Colonic mucosa (tissue), 4 donors: ENCODE results near the gene PAQR4. TPM values are rescaled to one million over a fixed set of nuclear protein-coding genes. Genes with fewer than 3 reads are reported as not detected.
"Not testable (repeated sequence)": the region's sequence is repeated elsewhere in the genome, so short reads cannot be mapped to it uniquely, and the experiment has no call there.

Experiments
- DNase-seq: peaks from one replicate; pipeline ENCODE4 v3.0.0-alpha.2; 2020
- H3K27ac ChIP-seq: fragments of 200-600 bp; one replicate; pipeline ENCODE4 v1.8.0; 2021
- H3K27me3 ChIP-seq: fragments of 200-600 bp; one replicate; pipeline ENCODE4 v1.8.0; 2021
- H3K36me3 ChIP-seq: fragments of 200-600 bp; one replicate; pipeline ENCODE4 v1.8.0; 2021
- H3K4me1 ChIP-seq: fragments of 200-600 bp; one replicate; pipeline ENCODE4 v1.8.0; 2021; ENCODE audit warnings: mild to moderate bottlenecking
- H3K4me3 ChIP-seq: fragments of 200-600 bp; one replicate; pipeline ENCODE4 v1.8.0; 2021
- H3K9ac ChIP-seq, 2 donors: one replicate each; pipeline ENCODE4 v1.7.0; 2013; ENCODE audit warnings: control low read depth in 2 of 2, low read depth in 2 of 2, low read length in 2 of 2
- H3K9me3 ChIP-seq: fragments of 200-600 bp; one replicate; pipeline ENCODE4 v1.8.0; 2021
- intact Hi-C: fragments of 100-400 bp; cut with DNase I; formaldehyde crosslinking; loops from one replicate; pipeline ENCODE4 v1.14.1; 2022
- total RNA-seq, 2 donors: library from RNA; stranded (reverse); fragmentation: NEBNext Ultra II Directional in 1 of 2; extraction: Animal tissue kit (Norgen Biotek cat#: 25700) in 1 of 2; gene quantifications; one replicate each; pipeline ENCODE4 v1.2.1, GENCODE V29; 2021
- TF ChIP-seq, protein P1 (sequence below): fragments of 200-600 bp; IDR thresholded peaks from one replicate; pipeline ENCODE4 v1.8.0; 2022; ENCODE audit warnings: antibody characterized with exemption, mild to moderate bottlenecking
- donor health status: healthy.
- donor health status: DM: no; HTN: no; CAD: no.
- donor health status: DM: no; HTN: no; CAD: no.

PAQR4 gene
- total RNA-seq, 2 donors from 2014 or later, result 14.0 to 42.3 TPM

DNA sequence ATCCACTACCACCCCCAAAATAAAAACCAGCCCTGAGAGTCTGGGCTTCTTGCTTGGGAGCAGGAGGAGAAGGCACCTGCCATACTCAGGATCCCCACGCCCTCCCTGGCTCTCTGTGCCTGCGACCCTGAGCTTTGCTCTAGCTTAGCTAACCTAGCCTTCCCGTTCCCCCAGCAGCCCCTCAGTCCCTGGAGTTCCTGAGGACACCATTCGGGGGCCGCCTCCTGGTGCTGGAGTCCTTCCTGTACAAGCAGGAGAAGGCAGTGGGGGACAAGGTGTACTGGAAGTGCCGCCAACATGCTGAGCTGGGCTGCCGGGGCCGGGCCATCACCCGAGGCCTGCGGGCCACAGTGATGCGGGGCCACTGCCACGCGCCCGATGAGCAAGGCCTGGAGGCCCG lies 38.9 kb upstream of the PAQR4 start:
- Histone ChIP-seq H3K9me3 (no peaks in the 10 kb centered on the region), H3K4me3 (no peak overlapping the region), H3K27ac (no peak overlapping the region), H3K4me1 (peaks cover 3% of the 10 kb centered on the region), H3K27me3 (no peaks in the 10 kb centered on the region), H3K9ac (no peak overlapping the region), H3K36me3 (no peaks in the 10 kb centered on the region)
- DNase-seq, result no peak
- intact Hi-C loops, result no loop called here
- TF ChIP-seq, protein P1, sequence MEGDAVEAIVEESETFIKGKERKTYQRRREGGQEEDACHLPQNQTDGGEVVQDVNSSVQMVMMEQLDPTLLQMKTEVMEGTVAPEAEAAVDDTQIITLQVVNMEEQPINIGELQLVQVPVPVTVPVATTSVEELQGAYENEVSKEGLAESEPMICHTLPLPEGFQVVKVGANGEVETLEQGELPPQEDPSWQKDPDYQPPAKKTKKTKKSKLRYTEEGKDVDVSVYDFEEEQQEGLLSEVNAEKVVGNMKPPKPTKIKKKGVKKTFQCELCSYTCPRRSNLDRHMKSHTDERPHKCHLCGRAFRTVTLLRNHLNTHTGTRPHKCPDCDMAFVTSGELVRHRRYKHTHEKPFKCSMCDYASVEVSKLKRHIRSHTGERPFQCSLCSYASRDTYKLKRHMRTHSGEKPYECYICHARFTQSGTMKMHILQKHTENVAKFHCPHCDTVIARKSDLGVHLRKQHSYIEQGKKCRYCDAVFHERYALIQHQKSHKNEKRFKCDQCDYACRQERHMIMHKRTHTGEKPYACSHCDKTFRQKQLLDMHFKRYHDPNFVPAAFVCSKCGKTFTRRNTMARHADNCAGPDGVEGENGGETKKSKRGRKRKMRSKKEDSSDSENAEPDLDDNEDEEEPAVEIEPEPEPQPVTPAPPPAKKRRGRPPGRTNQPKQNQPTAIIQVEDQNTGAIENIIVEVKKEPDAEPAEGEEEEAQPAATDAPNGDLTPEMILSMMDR, result no peak

DNA sequence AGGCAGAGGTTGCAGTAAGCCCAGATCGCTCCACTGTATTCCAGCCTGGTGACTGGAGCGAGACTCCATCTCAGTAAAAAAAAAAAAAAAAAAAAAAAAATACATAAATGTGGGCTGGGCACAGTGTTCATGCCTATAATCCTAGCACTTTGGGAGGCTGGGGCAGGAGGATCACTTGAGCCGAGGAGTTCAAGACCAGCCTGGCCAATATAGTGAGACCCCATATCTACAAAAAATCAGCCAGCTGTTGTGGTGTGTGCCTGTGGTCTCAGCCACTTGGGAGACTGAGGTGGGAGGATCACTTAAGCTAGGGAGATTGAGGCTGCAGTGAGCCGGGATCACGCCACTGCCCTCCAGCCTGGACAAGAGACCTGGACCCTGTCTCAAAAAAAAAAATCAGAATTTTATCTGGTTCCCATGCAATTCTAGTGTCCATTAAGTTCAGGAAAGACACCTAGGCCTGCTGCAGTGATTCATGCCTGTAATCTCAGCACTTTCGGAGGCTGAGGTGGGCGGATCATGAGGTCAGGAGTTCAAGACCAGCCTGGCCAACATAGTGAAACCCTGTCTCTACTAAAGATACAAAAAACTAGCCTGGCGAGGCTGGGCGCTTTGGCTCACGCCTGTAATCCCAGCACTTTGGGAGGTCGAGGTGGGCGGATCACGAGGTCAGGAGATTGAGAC lies 37.8 kb upstream of the PAQR4 start:
- not testable (repeated sequence) for H3K4me1 ChIP-seq, H3K9me3 ChIP-seq

GRCh38 chr16:2933136-2933535 lies 36.0 kb upstream of the PAQR4 start:
- Histone ChIP-seq H3K4me3 (no peak overlapping the region), H3K27ac (no peak overlapping the region), H3K4me1 (no peaks in the 10 kb centered on the region), H3K27me3 (no peaks in the 10 kb centered on the region), H3K9me3 (no peaks in the 10 kb centered on the region), H3K9ac (no peak overlapping the region), H3K36me3 (peaks cover 3% of the 10 kb centered on the region)
- no peak for DNase-seq
- TF ChIP-seq, protein P1, result no peak
- intact Hi-C loops, result no loop called here

More for the DNA sequence above, 37.8 kb upstream of the PAQR4 start:
- H3K9ac ChIP-seq, H3K4me3 ChIP-seq, intact Hi-C loops, H3K27ac ChIP-seq, DNase-seq, H3K36me3 ChIP-seq, H3K27me3 ChIP-seq: not testable (repeated sequence)

DNA sequence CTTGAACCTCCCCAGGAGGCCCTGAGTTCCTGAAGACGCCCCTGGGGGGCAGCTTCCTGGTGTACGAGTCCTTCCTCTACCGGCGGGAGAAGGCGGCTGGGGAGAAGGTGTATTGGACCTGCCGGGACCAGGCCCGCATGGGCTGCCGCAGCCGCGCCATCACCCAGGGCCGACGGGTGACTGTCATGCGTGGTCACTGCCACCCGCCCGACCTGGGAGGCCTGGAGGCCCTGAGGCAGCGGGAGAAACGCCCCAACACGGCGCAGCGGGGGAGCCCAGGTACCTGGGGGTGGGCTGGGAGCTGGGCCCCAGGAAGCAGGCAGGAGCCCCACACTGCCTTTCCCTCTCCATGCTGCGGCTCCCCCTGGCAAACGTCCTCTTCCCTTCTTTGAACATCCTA lies 35.4 kb upstream of the PAQR4 start:
- H3K36me3 ChIP-seq, result peaks cover 3% of the 10 kb centered on the region
- no peak for DNase-seq
- intact Hi-C loops, result no loop called here
- TF ChIP-seq, protein P1, result no peak
- no peaks in the 10 kb centered on the region for H3K9me3 ChIP-seq
- H3K9ac ChIP-seq, result no peak overlapping the region
- H3K4me1 ChIP-seq, result no peaks in the 10 kb centered on the region
- H3K27ac ChIP-seq, result no peak overlapping the region
- no peaks in the 10 kb centered on the region for H3K27me3 ChIP-seq
- H3K4me3 ChIP-seq, result no peak overlapping the region

- Histone ChIP-seq H3K9ac (no peak overlapping the region), H3K27ac (no peak overlapping the region), H3K4me3 (no peak overlapping the region), H3K27me3 (no peaks in the 10 kb centered on the region), H3K9me3 (no peaks in the 10 kb centered on the region), H3K36me3 (peaks cover 3% of the 10 kb centered on the region), H3K4me1 (no peaks in the 10 kb centered on the region)
- no peak for DNase-seq
- intact Hi-C loops, result no loop called here
- TF ChIP-seq, protein P1, result no peak
These were observed 34.7 kb upstream of the PAQR4 start for GRCh38 chr16:2934450-2934849.

DNA sequence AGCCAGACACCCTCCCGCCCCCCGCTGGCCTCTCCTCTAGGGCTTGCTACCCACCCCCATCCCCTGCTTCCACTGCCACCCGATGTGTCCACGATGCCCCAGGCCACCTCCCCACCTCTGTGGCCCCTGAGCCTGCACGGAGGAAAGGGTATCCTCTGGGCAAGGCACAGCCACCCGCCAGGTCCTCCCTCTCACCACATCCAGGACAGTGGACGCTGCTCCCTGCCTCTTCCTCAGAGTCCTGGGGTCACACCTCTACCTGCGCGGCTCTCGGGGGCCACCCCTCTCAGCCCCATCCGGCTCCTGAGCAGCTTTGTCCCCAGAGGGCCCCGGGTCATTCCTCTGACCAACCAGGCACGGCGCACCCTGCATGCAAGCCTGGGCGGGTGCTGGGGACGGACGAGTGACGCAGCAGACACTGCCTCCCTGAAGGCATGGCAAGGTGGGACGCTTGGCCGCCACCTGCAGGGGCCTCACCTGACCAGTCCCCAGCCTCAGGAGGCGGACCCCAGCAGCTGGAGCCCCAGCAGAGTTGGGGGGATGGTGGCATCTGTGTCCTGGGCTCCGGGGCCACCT lies 32.6 kb upstream of the PAQR4 start:
- TF ChIP-seq, protein P1, result no peak
- Histone ChIP-seq H3K4me3 (no peak overlapping the region), H3K4me1 (no peaks in the 10 kb centered on the region), H3K36me3 (peaks cover 10% of the 10 kb centered on the region), H3K27ac (no peak overlapping the region), H3K27me3 (no peaks in the 10 kb centered on the region), H3K9me3 (no peaks in the 10 kb centered on the region), H3K9ac (no peak overlapping the region)
- no peak for DNase-seq
- intact Hi-C loops, result no loop called here
